HepG2 (cell line): Measurements from ENCODE around the gene TNFRSF18. TPM values are rescaled to one million over a fixed set of nuclear protein-coding genes. Genes with fewer than 3 reads are reported as not detected.

Experiments
- CBFB ChIP-seq: sonication (generic); formaldehyde crosslinking; IDR thresholded peaks from 2 replicates; pipeline ENCODE4 v1.4.0; 2020; ENCODE audit warnings: missing genetic modification reagents
- CHCHD3 ChIP-seq: sonication (generic); formaldehyde crosslinking; IDR thresholded peaks from 2 replicates; pipeline ENCODE4 v1.8.0; 2022; ENCODE audit warnings: mild to moderate bottlenecking, missing genetic modification reagents, moderate library complexity
- E2F2 ChIP-seq: sonication (generic); formaldehyde crosslinking; IDR thresholded peaks from 2 replicates; pipeline ENCODE4 v1.4.0; 2020; ENCODE audit warnings: missing genetic modification reagents, borderline replicate concordance
- FOSL1 ChIP-seq: sonication (generic); formaldehyde crosslinking; IDR thresholded peaks from 2 replicates; pipeline ENCODE4 v1.9.0; 2021; ENCODE audit warnings: missing genetic modification reagents, borderline replicate concordance
- GATAD2A ChIP-seq: IDR thresholded peaks from 2 replicates; pipeline ENCODE4 v1.6.1; 2016
- IKZF4 ChIP-seq: sonication (generic); formaldehyde crosslinking; IDR thresholded peaks from 2 replicates; pipeline ENCODE4 v1.5.1; 2020; ENCODE audit warnings: borderline replicate concordance, mild to moderate bottlenecking, low read depth, missing genetic modification reagents; ENCODE audit errors: not compliant biosample characterization
- KAT2B ChIP-seq: fragments of 150-350 bp; IDR thresholded peaks from 2 replicates; pipeline ENCODE4 v1.6.1; 2014; ENCODE audit warnings: low read depth, low read length, borderline replicate concordance
- MAFG ChIP-seq: sonication (generic); formaldehyde crosslinking; IDR thresholded peaks from 2 replicates; pipeline ENCODE4 v1.5.1; 2020; ENCODE audit warnings: mild to moderate bottlenecking, missing genetic modification reagents
- NFE2L1 ChIP-seq: sonication (generic); formaldehyde crosslinking; IDR thresholded peaks from 2 replicates; pipeline ENCODE4 v1.4.0; 2020; ENCODE audit warnings: missing genetic modification reagents, mild to moderate bottlenecking, borderline replicate concordance
- NR2F2 ChIP-seq: IDR thresholded peaks from 2 replicates; pipeline ENCODE4 v1.6.1; 2012; ENCODE audit warnings: low read depth, inconsistent platforms, borderline replicate concordance
- PHF5A ChIP-seq: IDR thresholded peaks from one replicate; pipeline ENCODE4 v1.6.1; 2018; ENCODE audit warnings: low read depth, missing genetic modification reagents; ENCODE audit not compliant: unreplicated experiment
- POGZ ChIP-seq: sonication (generic); formaldehyde crosslinking; IDR thresholded peaks from 2 replicates; pipeline ENCODE4 v1.4.0; 2020; ENCODE audit warnings: mild to moderate bottlenecking, missing genetic modification reagents
- POLR2A ChIP-seq, 2 experiments: IDR thresholded peaks; 2 replicates each; pipeline ENCODE4 v1.6.1; 2011; ENCODE audit warnings: low read depth in 2 of 2, low read length in 2 of 2, mild to moderate bottlenecking in 1 of 2, moderate library complexity in 1 of 2; ENCODE audit not compliant: insufficient read depth in 1 of 2
- POLR2G ChIP-seq: fragments of 200-400 bp; formaldehyde crosslinking; IDR thresholded peaks from 2 replicates; pipeline ENCODE4 v1.6.1; 2018; ENCODE audit warnings: mild to moderate bottlenecking, low read depth, low read length, moderate library complexity
- RAD21 ChIP-seq: fragments of 450-650 bp; formaldehyde crosslinking; IDR thresholded peaks from 2 replicates; pipeline ENCODE4 v1.5.0; 2020; ENCODE audit warnings: mild to moderate bottlenecking
- RBAK ChIP-seq: sonication (generic); formaldehyde crosslinking; IDR thresholded peaks from 2 replicates; pipeline ENCODE4 v1.5.1; 2020; ENCODE audit warnings: mild to moderate bottlenecking, missing genetic modification reagents
- SMYD3 ChIP-seq: sonication (generic); formaldehyde crosslinking; IDR thresholded peaks from 2 replicates; pipeline ENCODE4 v1.8.1; 2023; ENCODE audit warnings: mild to moderate bottlenecking, missing genetic modification reagents
- STAG1 ChIP-seq: sonication (generic); formaldehyde crosslinking; IDR thresholded peaks from 2 replicates; pipeline ENCODE4 v1.4.0; 2020; ENCODE audit warnings: missing genetic modification reagents
- TEAD3 ChIP-seq: optimal IDR thresholded peaks from 2 replicates; pipeline ENCODE3; 2016; ENCODE audit warnings: borderline replicate concordance
- YY1 ChIP-seq: IDR thresholded peaks from 2 replicates; pipeline ENCODE4 v1.6.1; 2011; ENCODE audit warnings: low read length, low read depth, moderate library complexity, mild to moderate bottlenecking; ENCODE audit not compliant: insufficient read depth, insufficient replicate concordance
- ZMYM3 ChIP-seq: sonication (generic); formaldehyde crosslinking; IDR thresholded peaks from 2 replicates; pipeline ENCODE4 v1.5.1; 2020; ENCODE audit warnings: mild to moderate bottlenecking, missing genetic modification reagents
- ZNF382 ChIP-seq: sonication (generic); formaldehyde crosslinking; IDR thresholded peaks from 2 replicates; pipeline ENCODE4 v1.5.0; 2020; ENCODE audit warnings: missing genetic modification reagents, mild to moderate bottlenecking, borderline replicate concordance
- ZNF747 ChIP-seq: sonication (generic); formaldehyde crosslinking; IDR thresholded peaks from 2 replicates; pipeline ENCODE4 v1.8.1; 2023; ENCODE audit warnings: missing genetic modification reagents, mild to moderate bottlenecking, borderline replicate concordance
- ZNF749 ChIP-seq: sonication (generic); formaldehyde crosslinking; IDR thresholded peaks from 2 replicates; pipeline ENCODE4 v1.8.0; 2022; ENCODE audit warnings: mild to moderate bottlenecking, missing genetic modification reagents, moderate library complexity, borderline replicate concordance
- ZNF792 ChIP-seq: IDR thresholded peaks from 2 replicates; pipeline ENCODE4 v1.6.1; 2016
- ZNF816 ChIP-seq: sonication (generic); formaldehyde crosslinking; IDR thresholded peaks from 2 replicates; pipeline ENCODE4 v1.8.0; 2022; ENCODE audit warnings: missing genetic modification reagents, mild to moderate bottlenecking, borderline replicate concordance
- polyA plus RNA-seq, 8 experiments: library from polyadenylated mRNA; depleted of rRNA in 3 of 8; stranded (reverse) in 7 of 8; unstranded in 1 of 8; fragments of >200 nt; fragmentation: Illumina TruSeq in 4 of 8; extraction: Trizol in 4 of 8; gene quantifications; 2 replicates each; pipeline versions ENCODE4 v1.2.1 to v1.2.3, GENCODE V29; 2011 to 2016; ENCODE audit warnings: low read depth in 4 of 8, missing spikeins in 1 of 8, mixed read lengths in 1 of 8; ENCODE audit not compliant: insufficient read depth in 1 of 8
- total RNA-seq, 5 experiments: library from RNA; depleted of rRNA; stranded (reverse); fragments of >200 nt; fragmentation: Illumina TruSeq; extraction: Trizol; gene quantifications; 2 replicates each; pipeline ENCODE4 v1.2.3, GENCODE V29; 2016; ENCODE audit warnings: low read depth in 1 of 5
- TF ChIP-seq, protein P1 (sequence below): sonication (generic); formaldehyde crosslinking; IDR thresholded peaks from 2 replicates; pipeline ENCODE4 v1.8.0; 2022; ENCODE audit warnings: mild to moderate bottlenecking, missing genetic modification reagents
- TF ChIP-seq, protein P2 (sequence below): sonication (generic); formaldehyde crosslinking; IDR thresholded peaks from 2 replicates; pipeline ENCODE4 v1.5.0; 2020; ENCODE audit warnings: mild to moderate bottlenecking, missing genetic modification reagents

The TNFRSF18 gene
- total and polyA plus RNA-seq, 2 of the 13 experiments (the other 11 are each of a cell fraction or from before 2014, with no cell fraction given) = not detected

DNA sequence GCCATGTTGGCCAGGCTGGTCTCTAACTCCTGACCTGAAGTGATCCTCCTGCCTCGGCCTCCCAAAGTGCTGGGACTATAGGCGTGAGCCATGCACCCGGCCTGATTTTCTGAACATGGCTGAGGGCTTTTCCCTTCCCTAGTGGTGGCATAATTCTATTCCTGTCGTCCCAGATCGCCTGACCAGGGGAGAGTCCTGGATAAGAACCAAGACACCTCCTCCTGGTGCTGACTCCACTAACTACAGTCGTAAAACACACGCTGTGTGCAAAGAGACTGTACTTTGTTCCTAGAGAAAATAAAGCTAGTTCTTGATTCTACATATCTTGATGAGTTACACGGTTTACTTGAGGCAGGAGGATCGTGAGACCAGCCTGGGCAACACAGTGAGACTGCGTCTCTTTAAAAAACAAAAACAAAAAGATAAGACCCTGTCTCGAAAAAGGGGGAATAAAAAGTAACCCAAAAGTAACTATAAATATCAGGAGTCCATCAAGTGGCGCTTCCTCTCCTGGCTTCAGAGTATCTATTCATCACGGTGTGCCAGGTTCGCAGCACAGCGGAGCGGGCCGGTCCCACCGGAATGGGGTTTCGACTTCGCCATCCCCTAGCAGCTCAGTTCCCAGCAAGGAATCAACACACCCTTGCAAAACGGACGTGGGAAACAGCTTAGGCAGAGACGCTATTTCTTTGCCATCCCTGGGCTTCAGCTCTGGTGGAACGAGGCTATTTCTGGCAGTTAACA lies 24.4 kb upstream of the TNFRSF18 start (continued):
- TF ChIP-seq ZNF816 (no peak), SMYD3 (CRISPR knock-in tag) (no peak), GATAD2A (no peak), YY1 (no peak), STAG1 (CRISPR knock-in tag) (peak; percentile 32), E2F2 (CRISPR knock-in tag) (no peak), CBFB (CRISPR knock-in tag) (no peak), CHCHD3 (CRISPR knock-in tag) (no peak), ZNF749 (CRISPR knock-in tag) (no peak), POLR2A (IDR thresholded peaks at IDR 0.05; ENCODE audit: insufficient read depth in 1 of 2, low read depth in 2 of 2, low read length in 2 of 2) (0 out of 4 replicates have a peak, but pooled peaks of 1 of the 2 experiments have one; percentile 11), FOSL1 (no peak), MAFG (no peak), TEAD3 (no peak), POGZ (CRISPR knock-in tag) (no peak), NR2F2 (no peak), KAT2B (no peak), ZNF382 (no peak), RAD21 (peak; percentile 36; the same call in 1 of the 2 replicates), ZNF747 (CRISPR knock-in tag) (no peak), NFE2L1 (CRISPR knock-in tag) (no peak), ZMYM3 (peak; percentile 68; the same call in 1 of the 2 replicates), ZNF792 (no peak), PHF5A (CRISPR knock-in tag) (no peak), RBAK (CRISPR knock-in tag) (no peak), IKZF4 (CRISPR knock-in tag) (no peak), POLR2G (no peak)
- TF ChIP-seq, protein P1, sequence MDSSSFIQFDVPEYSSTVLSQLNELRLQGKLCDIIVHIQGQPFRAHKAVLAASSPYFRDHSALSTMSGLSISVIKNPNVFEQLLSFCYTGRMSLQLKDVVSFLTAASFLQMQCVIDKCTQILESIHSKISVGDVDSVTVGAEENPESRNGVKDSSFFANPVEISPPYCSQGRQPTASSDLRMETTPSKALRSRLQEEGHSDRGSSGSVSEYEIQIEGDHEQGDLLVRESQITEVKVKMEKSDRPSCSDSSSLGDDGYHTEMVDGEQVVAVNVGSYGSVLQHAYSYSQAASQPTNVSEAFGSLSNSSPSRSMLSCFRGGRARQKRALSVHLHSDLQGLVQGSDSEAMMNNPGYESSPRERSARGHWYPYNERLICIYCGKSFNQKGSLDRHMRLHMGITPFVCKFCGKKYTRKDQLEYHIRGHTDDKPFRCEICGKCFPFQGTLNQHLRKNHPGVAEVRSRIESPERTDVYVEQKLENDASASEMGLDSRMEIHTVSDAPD = no peak
- TF ChIP-seq, protein P2, sequence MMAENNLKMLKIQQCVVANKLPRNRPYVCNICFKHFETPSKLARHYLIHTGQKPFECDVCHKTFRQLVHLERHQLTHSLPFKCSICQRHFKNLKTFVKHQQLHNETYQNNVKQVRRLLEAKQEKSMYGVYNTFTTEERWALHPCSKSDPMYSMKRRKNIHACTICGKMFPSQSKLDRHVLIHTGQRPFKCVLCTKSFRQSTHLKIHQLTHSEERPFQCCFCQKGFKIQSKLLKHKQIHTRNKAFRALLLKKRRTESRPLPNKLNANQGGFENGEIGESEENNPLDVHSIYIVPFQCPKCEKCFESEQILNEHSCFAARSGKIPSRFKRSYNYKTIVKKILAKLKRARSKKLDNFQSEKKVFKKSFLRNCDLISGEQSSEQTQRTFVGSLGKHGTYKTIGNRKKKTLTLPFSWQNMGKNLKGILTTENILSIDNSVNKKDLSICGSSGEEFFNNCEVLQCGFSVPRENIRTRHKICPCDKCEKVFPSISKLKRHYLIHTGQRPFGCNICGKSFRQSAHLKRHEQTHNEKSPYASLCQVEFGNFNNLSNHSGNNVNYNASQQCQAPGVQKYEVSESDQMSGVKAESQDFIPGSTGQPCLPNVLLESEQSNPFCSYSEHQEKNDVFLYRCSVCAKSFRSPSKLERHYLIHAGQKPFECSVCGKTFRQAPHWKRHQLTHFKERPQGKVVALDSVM (CRISPR knock-in tag) = peak; percentile 90
